HG02763 (cell line): ENCODE data around the gene TOP3B.
A peak's percentile ranks its signal among the peaks of the same experiment; 100 is the strongest.

ENCODE experiments used
- ATAC-seq: cut with Tn5 transposase; IDR thresholded peaks from one replicate; pipeline ENCODE4 v1.9.1; 2021; ENCODE audit warnings: mild to moderate bottlenecking, moderate library complexity; ENCODE audit not compliant: unreplicated experiment

Gene TOP3B

DNA sequence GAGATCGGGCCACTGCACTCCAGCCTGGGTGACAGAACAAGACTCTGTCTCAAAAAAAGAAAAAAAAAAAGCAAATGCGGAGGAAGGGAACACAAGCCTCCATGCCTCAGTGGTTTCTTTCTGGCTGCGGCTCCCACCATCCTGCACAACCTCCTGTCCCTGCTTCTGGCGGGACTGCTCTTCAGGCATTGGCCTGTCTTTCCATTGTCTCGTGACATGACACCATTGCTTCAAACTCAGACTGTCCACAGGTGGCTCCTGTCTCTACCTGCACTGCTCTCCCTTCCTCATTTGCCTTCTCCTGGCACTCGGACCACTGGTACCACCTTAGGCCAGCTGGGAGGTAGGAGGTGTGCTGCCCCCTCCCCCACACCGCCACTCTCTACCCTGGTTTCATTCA is 19.3 kb downstream of the TOP3B start:
- ATAC-seq, result no peak

DNA sequence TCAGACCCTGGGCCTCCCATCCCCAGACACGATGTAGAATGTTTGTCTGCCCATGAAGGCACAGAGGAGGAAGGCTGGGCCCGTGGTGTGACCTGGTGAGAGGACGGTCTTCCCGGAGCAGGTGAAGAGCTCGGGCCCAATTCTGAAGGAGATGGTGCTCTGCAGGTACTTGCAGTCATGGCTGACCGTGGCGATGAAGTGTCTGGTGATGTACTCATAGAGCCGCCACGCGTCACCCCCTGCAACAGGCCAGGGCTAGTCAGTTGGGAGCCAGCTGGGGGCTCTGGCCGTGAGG is 20.0 kb downstream of the TOP3B start:
- no peak for ATAC-seq

DNA sequence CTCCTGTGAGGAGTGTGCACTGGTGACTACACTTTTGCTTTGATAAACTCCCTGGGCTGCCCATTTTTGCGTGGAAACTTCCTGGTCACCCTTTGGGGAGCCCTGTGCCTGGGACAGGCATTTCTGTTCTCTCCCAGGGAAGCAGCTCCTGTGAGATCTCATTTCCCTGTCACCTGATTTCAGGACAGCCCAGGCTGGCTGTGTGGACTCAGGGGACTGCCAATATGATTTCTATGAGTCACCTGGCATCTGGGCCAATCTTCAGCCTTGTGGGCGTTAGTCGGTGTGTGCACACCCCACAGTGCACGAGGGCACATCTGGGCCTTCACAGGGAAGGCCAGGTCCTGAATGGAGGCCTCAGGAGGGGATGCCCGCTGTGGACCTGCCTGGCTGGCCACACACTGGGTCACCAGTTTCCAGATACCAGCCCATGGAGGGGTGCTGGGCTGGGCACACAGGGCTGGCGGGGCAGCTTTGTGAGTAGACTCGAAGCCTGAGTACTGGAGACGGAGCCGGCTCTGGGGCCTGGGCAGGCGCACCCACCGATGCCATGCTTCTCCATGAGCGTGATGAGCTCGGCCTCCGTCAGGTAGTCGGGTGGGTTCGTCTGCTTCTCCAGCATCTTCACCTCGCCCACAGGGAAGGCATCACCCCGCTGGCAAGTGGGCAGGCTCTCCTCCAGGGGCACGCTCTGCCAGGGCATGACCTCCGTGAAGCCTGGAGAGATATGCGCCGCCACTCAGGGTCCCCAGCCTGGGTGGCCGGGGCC is 20.5 kb downstream of the TOP3B start:
- ATAC-seq, result no peak

GRCh38 chr22:21961127-21961867 is 21.3 kb downstream of the TOP3B start:
- no peak for ATAC-seq

DNA sequence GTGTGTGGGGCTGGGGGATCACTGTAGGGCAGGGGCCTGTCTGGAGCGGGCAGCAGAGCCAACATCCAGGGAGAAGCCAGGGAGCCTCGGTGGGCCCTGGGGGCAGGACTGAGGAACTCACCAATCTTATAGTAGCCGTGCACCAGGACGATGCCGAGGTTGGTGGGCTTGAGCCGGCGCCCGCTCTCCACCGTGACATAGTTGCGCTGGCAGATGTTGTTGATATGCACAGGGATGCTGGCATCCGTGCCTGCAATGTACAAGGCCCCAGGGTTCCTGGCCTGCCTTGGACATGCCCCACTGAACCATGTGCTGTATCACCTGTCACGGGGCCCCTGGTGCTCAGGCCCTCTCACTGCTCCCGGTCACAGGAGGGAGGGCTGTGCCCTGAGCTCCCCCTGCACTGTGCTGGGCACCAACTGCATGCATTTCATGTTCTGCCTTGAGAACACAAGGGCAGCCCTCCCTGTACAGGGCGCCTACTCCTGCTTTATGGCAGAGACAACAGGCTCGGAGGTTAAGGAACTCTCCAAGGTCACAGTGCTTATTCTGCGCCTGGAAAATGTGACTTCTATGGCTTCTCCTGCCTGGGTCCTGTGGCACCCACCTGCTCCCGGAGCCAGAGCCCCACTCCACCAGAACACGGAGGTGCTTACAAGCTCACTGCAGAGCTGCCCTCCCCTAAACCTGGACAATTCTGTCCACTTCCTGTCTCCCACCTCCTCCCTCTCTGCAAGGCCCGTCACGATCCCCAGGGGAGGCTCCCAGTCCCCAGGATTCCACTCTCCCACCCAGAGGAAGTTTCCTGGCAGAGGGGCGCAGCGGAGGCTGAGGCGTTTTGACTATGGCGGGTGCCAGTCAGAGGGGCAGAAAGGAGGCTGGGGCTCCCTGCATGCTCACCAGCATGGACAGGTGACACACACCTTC is 22.1 kb downstream of the TOP3B start:
- ATAC-seq, result no peak

GRCh38 chr22:21959274-21960074 is 23.1 kb downstream of the TOP3B start:
- ATAC-seq, result no peak

- ATAC-seq, result no peak
These were observed 24.0 kb downstream of the TOP3B start for GRCh38 chr22:21958360-21959273.

DNA sequence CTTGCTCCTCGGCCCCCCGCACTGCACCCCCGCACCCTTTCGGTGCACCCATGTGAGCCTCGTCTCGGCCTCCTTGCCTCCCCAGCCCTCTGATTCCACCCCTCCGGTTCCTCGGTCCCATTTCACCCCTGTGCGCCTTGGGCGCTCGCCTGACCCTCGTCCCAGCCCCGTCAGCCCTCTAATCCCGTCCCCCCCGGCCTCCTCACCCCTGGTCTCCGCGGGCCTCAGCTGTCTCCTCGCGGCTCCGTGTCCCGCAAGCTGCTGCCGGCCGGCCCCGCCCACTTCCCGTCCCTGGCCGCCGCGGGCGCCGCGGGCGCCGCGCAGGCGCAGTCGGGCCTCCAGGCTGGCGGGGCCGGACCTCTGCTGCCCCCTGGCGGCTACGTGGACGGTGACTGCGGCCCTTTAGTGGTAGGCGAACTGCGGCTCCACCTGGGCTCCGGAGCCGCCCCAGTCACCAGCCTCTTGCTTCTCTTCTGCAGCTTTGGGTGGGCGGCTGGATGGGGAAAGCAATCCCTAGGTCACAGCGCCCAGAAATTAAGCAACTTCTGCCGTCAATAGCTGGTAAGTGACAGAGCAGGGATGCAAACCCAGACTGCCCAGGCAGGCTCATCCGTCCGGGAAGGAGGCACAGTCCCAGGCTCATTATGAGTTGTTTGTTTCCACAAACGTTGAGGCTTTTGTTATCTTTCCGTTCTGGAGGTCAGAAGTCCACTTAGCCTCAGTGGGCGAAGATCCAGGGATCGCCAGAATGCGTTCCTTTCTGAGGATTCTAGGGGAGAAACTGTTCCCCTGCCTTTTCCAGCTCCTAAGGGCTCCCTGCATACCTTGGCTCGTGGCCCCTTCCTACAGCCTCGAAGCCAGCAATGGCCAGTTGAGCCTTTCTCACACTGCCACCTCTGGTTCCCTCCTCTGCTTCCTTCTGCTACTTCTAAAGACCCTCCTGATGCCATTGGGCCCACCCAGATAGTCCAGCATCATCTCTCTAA is 29.7 kb downstream of the TOP3B start, which contains the start of gene PPM1F:
PPM1F (minus strand) TSS at position 263 of the 986 bp plus-strand sequence. CDS start 6,800 bp downstream, outside the sequence.
- peak; percentile 82 for ATAC-seq

DNA sequence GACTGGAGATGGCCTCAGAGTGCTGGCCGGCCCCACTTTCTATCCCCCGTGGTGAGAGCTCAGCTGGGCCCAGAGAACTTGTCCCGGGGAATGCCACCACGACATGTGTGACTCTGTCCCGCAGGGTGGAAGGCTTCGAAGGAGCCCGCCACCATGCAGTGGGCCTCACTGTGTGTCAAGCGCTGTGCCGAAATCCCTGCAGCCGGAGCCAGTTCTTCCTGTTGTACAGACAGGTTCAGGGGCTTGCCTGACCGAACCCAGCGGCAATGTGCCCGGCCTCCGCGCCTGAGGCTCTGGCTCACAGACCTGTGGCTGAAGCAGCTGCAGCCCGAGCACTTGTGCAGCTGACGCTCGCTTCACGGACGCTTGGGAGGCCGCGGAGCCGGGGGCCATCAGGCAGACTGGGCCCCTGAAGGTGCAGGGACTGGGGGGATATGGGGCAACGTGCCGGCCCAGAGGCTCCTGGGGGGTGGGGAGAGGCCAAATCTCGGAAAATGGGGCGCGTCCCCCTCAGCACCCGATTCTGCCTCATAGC is 30.6 kb downstream of the TOP3B start:
- no peak for ATAC-seq

DNA sequence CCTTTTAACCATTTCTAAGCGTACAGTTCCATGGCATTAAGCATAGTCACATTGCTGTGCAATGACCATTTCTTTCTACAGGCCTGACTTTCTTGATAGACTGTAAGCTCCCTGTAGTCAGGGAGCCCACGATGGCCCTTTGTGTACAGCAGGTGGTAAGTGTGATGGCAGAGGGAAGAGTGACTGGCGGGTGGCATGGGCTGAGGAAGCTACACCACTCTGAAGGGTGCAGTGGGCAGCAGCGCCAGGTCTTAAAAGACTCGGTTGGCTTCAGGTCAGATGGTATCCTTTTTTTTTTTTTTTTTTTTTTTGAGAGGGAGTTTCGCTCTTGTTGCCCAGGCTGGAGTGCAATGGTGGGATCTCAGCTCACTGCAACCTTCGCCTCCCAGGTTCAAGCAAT is 31.5 kb downstream of the TOP3B start:
- no peak for ATAC-seq

DNA sequence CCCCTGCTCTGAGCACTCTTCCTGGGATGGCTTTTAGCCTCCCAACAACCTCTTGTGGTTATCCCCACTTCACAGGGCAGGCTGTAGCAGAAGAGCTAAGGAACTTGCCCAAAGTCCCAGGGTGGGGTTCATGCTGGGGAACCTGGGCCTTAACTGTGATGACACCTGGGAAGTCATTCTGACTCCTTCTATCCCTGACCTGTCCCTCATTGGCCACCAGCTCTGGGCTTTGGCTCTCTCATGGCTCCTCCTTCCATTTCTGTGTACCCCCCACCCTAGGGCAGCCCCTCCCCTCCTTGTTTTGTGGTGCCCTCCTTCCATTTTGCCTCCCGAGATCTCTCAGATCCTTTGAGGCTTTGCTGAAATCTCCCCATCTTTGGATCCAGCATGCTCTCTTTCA is 32.6 kb downstream of the TOP3B start:
- no peak for ATAC-seq

GRCh38 chr22:21949569-21949918 is 33.0 kb downstream of the TOP3B start:
- ATAC-seq, result no peak

- ATAC-seq, result no peak
These were observed 33.6 kb downstream of the TOP3B start for GRCh38 chr22:21948824-21949568.

GRCh38 chr22:21948390-21948789 is 34.2 kb downstream of the TOP3B start:
- no peak for ATAC-seq

DNA sequence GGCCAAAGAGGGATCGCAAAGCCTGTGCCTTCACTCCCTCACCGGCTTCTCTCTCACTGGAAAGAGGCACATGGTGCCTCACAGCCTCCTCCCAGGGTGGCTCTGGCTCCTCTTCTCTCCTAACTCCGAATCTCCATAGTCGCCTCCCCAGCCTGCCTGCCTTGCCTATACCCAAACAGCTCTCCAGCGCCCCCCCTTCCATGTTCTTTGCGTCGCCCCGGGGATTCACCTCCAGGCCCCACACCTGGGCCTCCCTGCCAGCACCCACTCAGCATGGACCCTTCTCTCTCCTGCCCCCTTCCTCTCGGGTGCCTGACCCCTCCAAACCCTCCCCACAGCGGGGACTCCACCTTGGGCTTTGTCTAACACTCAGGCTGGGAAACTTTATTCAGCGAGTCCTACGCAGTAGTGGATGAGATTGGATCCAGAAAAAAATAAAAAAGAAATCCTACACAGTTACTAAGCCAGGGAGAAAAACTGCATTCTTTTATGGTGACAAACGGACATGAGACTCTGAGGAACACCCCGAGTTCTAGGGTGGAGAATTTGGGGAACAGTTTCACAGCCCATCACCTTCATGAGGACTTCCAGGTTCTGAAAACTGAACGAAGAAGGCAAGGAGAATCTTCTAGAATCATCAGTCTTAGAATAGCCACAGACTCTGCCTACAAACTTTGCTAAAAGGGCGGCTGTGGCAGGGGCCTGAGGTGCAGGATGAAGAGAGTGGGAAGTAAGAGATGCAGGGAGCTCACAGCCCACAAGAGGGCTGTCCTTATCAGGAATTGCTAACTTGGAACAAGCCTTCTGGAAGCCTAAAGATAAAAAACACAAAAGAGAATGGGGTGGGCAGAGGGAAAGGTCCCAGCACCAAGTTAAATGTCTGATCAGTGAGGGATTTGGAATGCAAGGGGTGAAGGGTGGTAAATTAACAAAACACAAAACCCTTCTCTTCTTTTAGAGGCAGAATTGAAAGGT is 35.3 kb downstream of the TOP3B start:
- no peak for ATAC-seq

DNA sequence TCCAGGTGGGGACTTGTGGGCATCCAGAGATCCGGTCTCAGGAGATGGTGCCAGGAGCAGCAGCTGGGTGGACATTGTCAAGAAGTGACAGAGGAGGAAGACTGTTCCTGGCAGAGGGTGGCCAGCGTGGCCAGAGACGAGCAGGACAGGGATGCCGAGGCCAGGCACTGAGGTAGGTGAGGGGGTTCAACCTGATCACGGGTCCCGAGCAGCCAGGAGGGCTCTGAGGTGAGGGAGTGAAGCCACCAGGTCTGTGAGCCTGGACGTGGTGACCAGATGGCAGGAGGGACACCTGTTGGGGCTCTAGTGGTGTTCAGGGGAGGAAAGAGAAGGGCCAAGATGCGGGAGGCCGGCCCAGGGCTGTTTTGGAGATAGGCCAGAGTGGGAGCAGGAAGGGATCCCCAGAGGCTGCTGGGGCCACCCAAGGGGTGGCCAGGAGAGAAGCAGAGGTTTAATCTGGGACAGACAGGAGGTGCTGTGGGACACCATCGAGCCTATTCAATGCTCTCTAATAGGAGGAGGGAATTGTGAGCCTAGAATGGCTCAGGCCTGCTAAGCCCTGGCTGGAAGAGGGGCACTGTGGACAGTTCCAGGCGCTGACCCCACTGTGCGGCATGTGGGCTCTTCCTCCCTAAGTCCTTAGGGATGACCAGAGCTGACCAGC is 36.2 kb downstream of the TOP3B start:
- ATAC-seq, result no peak
